GM21515 (cell line): ENCODE results near the gene TRIM6.
"Not testable (repeated sequence)": the region's sequence is repeated elsewhere in the genome, so short reads cannot be mapped to it uniquely, and the experiment has no call there.

Source experiments
- ATAC-seq: cut with Tn5 transposase; IDR thresholded peaks from one replicate; pipeline ENCODE4 v1.9.1; 2021; ENCODE audit not compliant: unreplicated experiment

The TRIM6 gene, protein sequence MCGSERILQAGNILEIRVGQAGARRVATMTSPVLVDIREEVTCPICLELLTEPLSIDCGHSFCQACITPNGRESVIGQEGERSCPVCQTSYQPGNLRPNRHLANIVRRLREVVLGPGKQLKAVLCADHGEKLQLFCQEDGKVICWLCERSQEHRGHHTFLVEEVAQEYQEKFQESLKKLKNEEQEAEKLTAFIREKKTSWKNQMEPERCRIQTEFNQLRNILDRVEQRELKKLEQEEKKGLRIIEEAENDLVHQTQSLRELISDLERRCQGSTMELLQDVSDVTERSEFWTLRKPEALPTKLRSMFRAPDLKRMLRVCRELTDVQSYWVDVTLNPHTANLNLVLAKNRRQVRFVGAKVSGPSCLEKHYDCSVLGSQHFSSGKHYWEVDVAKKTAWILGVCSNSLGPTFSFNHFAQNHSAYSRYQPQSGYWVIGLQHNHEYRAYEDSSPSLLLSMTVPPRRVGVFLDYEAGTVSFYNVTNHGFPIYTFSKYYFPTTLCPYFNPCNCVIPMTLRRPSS

DNA sequence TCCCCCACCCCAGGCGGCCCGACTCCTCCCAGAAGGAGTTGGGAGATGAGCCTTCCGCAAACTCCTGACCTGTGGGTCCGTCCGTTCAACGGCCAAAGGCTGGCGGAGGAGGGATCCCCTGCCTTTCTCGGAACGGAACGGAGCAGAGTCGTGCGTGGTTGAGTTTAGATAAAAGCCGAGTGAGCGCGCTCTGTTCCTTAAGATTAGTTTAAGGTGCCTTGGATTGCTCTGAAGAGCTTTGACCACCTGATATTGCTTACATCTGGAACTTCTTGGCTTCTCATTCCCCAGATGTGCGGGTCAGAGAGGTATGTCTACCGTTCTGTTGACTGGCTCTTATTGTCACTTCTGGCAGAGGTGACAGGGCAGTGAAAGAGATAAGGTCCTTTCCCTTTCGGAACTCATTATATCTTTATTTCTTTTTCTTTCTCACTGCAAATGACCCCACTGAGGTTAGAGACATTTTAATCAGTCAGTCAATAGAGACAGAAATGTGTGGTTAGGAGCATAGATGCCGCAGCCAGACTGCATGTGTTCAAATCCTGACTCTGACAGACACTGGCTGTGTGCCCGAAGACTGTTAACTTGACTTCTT lies at the start of gene TRIM6:
Gene TRIM6, plus strand, starts transcription at position 31 of the 595 bp plus-strand sequence. Its CDS starts 261 bp downstream, at position 292.
- ATAC-seq, result no peak

DNA sequence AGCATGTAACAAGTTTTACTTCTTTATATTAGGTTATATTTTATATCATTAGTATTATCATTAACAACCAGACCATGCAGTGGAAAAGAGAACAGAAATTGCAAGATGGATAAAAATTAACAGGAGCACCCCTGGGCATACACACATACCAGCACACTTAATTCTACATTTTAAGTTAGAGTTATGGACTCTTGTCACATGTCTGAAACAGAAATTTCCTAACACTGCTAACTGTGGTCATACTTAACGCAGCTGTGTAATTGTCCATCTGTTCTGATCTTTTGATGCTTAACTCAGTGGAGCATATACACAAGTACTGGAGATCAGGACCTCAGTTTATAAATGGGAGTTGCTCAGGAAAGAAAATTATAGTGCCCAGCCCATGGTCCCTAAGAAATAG lies 48.5 kb upstream of the TRIM6 start:
- ATAC-seq, result peak; percentile 58

DNA sequence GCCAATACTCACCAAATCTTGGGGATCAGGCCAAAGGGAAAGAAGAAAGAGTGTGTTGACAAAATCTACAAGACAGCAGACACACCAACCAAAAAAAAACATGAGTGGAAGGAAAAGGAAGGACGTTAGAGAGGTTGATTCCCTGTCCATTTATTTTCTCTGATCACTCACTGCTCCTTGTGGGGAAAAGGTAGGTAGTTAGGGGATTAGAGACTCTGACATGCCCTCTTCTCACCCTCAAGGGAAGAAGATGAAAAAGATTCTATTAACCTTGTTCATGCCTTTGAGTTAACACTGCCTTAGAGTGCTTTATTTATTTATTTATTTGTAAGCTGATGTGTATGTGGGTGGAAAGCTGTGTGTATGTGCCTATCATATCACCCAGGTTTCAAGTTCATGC lies 48.0 kb upstream of the TRIM6 start, which contains the start of gene OR52H1:
Gene OR52H1, minus strand, starts transcription at position 101 of the 400 bp plus-strand sequence. CDS start 3,035 bp downstream, outside the sequence.
- ATAC-seq, result no peak

DNA sequence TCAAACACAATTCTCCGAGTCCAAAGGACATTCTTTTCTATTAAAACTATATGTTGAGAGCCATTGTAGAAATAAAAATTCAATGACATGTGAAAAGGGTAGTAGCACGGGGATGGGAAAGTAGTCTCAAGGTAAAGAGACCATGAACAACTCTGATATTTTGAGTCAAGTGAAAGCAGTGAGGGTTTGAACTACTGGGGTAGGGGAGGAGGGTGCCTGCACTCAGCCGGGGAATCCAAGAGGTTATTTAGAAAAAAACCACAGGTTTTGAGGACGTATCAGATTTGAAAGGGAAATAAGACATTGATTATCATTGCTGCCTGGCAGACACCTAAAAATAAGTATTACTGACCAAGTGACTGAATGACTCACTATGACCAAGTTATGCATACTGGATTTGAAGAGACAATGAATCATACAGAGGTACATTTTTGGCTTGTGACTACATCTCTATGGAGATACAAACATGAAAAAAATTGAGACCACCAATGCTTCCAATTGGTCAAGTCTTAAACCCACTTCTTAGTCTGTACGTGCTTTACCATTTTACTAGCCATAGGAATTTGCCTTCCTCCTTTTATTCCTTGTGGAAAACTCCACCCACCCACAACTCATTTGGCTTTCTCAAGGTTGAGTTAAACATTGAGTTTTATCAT lies 45.9 kb upstream of the TRIM6 start:
- ATAC-seq, result no peak

DNA sequence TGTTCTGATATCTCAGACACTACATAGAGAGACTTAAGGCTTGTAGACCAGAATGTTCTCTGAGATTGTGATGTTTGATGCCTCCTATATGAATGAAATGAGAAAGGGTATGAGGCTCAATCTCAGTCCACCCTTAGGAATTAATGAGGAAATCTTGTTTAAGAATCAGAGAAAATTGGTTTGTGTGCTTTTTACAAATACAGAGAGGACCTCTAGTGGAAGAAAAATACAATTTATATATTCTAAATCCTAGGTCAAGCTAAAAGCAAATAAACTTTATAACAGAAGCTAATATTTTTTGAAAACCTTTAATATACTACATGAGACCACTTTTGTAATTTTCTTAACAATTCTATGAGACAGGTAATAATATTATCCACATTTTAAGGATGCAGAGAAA lies 43.1 kb upstream of the TRIM6 start:
- no peak for ATAC-seq

DNA sequence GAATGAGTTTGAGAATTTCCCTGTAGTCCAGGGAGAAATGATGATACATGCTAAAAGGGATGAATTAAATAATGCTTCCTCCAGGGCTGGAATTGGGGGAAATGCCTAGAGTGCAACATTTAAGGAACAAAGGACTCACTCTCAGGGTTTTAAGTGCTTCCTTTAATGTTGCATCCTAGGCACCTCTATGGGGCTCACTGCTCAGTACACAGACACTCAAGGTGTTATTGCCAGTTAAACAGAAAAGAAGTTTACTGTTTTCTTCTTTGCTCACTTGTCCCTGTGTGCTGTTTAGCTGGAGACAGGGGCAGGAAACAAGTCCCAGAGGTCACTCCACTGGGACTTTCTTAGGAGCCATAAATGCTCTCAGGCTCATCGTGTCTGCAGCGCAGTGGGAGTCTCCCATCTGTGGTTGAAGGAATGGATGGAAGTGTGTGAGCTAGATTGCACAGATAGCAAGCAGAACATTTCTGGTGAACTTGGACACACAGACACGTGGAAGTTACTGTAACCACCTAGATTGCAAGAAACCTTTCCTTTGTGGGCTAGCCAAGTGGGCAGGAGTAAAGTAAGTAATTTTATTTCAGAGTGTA lies 39.7 kb upstream of the TRIM6 start:
- ATAC-seq, result no peak

DNA sequence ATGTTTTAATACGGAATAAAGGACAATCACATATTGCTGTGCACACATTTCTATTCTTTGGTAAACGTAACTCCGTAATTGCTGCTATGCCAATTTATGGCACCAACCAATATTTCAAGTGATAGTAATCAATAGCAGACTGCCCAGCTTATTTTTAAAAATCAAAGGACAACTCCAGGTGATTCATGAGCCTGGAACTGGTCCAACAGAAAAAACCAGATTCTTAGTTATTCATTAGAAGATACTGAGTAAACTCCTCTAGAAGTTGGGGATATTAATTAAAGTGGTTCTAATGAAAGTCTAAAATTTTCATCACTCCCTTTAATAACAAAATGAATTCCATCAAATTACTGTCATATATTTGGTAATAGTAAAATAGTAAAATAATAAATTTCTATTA lies 38.7 kb upstream of the TRIM6 start:
- no peak for ATAC-seq

DNA sequence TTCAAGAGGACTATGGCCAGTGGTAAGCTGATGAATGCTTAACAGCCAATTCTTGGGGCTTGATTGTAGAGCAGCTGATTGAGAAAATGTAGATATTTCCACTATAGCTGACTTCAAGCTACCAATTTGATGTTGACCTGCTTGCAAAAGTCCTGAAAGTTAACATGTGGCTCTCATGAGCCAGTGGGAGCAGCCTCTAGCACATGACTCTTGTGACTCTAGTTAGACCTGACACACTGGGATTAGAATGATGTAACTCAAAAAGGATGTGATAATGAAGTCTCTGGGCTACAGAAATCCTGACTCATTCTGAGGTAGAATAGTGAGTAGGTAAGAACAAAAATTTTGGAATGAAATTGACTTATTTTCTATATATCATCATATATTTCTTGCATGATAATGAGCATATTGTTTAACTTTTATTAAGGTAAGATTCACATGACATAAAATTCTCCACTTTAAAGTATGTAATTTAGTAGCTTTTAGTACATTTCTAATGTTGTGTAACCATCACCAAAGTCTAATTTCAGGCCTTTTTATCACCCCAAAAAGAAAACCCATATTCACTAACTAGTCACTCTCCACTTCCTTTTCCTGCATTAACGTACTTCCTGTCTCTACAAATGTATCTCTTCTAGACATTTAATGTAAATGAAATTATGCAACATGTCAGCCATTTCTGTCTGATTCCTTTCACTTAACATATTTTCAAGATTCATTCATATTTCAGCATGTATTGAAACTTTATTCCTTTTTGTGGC lies 32.0 kb upstream of the TRIM6 start:
- no peak for ATAC-seq

DNA sequence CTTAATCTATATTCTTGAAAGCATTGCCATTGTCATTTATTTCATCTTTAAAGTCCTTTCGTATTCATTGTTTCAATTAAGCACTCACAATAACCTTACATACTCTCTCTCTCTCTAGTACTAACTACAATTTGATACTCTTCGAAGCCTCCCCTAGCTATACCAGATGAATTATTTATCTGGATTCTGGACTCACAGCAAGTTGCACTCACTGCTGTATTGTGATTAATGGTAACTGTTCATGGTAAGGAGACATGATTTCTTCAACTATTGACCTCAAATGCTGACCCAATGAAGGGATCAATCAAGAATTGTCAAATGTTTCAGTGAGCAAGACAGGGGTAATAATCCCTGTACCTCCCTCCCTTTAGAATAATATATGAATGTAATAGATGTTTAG lies 21.8 kb upstream of the TRIM6 start:
- ATAC-seq, result no peak

DNA sequence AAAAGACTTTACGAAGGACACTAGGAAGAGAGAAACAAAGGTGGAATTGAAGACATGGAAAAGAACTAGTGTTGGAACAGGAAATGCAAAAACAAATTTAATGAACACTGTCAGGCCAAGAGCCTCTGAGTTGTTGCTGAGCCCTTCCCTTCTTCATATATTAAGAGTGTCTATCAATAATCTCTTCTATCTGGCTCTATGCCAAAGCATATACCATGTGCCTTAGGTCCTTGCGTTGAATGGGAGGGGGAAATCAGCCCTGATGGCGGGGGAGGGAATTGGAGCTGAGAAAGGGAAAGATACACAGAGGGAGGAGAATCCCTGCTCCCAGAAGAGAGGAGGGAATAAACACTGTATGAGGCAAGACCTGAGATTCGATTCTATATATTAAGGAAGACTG lies 21.3 kb upstream of the TRIM6 start:
- ATAC-seq, result no peak

DNA sequence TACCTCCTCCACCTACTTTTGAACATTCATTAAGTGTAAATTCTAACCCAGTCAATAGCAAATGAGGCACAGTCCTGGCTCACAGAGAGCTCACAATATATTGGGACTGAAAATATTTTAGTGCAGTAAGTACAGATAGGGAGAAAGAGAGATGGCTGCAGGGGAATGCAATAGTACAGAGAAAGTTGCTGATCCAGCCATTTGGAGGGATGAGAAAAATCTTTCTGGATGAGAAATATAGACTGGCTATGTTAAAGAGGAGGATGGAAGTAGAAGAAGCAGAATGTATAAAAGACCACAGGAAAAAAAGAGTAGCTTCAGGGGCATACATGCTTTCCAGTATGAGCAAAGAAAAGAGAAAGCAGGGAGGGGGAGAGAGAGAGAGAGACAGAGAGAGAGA lies 19.3 kb upstream of the TRIM6 start:
- ATAC-seq, result no peak

DNA sequence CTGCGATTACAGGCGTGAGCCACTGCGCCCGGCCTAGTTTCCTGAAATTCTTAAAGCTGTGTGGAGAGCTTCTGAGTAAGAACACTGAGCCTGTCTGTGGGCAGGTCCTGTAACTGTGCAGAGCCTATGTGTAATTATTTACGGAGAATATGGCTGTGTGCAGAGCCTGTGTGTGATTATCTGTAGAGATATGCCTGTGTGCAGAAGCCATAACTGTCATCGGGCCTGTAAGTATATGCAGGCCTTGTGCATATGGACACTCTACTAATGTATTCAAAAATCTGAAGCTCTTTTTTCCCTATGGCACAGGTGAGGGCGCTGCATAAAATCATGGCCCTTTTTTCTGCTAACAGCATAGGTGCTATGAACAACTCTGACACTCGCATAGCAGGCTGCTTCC lies 15.9 kb upstream of the TRIM6 start, which contains the start of gene OR52B6:
Gene OR52B6, plus strand, starts transcription at position 301 of the 400 bp plus-strand sequence. Its CDS starts 0 bp downstream, at position 301.
- no peak for ATAC-seq

DNA sequence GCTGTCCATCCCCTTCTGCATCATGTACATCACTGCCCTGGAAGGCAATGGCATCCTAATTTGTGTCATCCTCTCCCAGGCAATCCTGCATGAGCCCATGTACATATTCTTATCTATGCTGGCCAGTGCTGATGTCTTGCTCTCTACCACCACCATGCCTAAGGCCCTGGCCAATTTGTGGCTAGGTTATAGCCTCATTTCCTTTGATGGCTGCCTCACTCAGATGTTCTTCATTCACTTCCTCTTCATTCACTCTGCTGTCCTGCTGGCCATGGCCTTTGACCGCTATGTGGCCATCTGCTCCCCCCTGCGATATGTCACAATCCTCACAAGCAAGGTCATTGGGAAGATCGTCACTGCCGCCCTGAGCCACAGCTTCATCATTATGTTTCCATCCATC lies 15.4 kb upstream of the TRIM6 start:
- no peak for ATAC-seq

DNA sequence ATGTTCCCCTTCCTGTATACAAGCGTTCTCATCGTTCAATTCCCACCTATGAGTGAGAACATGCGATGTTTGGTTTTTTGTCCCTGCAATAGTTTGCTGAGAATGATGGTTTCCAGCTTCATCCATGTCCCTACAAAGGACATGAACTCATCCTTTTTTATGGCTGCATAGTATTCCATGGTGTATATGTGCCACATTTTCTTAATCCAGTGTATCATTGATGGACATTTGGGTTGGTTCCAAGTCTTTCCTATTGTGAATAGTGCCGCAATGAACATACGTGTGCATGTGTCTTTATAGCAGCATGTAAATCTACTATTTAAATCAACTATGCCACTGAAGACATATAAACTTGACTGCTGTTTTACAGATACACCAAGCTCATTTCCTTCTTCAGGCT lies 12.0 kb upstream of the TRIM6 start:
- ATAC-seq, result not testable (repeated sequence)

DNA sequence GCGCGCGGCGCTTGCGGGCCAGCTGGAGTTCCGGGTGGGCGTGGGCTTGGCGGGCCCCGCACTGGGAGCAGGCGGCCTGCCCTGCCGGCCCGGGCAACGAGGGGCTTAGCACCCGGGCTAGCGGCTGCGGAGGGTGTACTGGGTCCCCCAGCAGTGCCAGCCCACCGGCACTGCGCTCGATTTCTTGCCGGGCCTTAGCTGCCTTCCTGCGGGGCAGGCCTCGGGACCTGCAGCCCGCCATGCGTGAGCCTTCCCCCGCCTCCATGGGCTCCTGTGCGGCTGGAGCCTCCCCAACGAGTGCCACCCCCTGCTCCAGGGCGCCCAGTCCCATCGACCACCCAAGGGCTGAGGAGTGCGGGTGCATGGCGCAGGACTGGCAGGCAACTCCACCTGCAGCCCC lies 6.5 kb upstream of the TRIM6 start:
- not testable (repeated sequence) for ATAC-seq

DNA sequence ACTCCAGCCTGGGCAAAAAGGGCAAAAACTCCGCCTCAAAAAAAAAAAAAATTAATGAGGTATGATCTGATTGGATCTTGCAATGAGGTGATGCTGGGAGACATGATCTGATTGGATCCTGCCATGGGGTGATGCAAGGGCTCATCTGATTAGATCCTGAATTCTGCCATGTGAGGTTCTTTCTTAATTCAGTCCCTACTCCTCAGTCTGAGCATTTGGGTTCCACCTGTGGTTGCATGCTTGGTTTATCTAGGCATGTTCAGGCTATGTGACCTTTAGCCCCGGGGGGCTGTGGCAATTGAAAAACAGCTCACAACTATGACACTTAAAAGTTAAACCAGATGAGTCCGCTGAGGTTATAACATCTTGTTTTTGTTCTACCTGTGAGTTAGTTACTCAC lies 4.8 kb upstream of the TRIM6 start:
- no peak for ATAC-seq

DNA sequence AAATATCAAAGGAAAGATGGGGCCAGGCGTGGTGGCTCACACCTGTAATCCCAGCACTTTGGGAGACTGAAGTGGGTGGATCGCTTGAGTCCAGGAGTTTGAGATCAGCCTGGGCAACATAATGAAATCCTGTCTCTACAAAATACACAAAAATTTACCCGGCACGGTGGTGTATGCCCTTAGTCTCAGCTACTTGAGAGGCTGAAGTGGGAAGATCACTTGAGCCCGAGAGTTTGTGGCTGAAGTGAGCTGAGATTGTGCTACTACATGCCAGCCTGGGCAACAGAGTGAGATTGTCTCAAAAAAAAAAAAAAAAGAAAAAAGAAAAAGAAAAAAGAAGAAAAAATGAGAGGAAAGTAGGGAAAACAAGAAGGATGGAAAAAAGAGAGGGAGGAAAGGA lies 3.8 kb upstream of the TRIM6 start:
- ATAC-seq, result no peak

DNA sequence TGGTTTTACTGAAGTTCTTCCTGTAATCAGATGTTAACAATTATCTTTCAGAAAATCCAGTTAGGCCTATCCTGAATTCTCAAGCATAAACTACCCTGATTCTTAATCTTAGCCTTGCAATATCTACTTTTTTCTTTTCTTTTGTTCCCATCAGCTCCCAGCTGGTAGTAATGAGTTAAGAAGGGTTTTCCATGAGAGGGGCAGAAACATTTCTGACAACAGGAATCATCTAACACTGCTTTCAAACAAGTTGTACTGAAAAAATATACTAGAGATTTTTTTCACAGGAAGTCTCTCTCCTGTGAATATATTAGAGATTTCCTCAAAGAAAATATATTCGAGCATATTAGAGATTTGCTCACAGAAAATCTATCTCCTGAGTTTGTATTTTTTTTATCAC lies 3.3 kb upstream of the TRIM6 start:
- ATAC-seq, result no peak

DNA sequence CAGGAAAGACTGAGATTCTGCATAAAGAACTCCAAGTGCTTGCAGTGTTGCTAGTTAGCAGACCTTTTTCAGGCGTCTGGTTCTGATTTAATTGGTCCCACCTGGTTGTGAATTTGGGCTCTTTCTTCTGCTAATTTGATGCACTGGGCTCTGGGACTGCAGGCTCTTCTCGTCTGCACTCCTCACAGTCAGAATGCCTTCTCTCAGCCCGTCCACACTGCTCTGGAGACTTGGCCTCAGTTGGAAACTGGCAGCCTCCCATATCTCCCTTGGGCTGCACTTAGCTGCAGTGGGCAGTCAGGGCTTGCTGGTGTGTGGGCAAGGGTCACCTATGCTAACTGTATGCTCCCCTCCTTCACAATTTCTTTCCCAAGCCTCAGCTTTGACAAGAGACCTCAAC lies 1.5 kb downstream of the TRIM6 start:
- no peak for ATAC-seq

DNA sequence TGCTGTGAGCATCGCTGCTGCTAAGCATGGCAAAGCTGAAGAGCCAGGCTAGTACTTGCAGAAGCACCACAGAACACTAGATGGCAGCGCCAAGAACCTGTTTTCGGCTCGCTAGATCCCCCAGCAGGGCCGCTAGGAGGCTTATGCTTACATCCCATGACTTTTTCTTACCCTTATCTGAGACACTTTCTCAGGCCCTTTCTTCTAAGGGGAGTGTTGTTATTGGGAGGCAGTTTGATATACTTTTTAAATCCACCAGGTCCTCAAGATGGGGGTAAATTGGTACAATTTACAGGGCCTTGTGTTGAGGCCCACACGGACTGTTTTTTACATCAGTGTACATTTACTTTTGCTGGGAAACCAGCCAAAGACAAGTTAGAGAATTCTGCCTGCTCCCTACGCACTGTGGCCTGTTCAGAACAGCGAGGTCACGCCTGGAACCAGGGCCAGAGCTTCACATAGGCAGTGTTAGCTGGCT lies 4.0 kb downstream of the TRIM6 start:
- ATAC-seq, result peak; percentile 89
